Nephron (organoid): ENCODE data around the gene NT5DC2.

ENCODE experiments used
- H3K27ac Mint-ChIP-seq, 3 experiments: 2 replicates each; pipeline ENCODE4 v1.8.0; 2020; ENCODE audit warnings: mixed read lengths in 3 of 3, mild to moderate bottlenecking in 2 of 3, moderate library complexity in 1 of 3
- H3K27me3 Mint-ChIP-seq: 2 replicates; pipeline ENCODE4 v1.8.0; 2021; ENCODE audit warnings: low read depth, mild to moderate bottlenecking, moderate library complexity, mixed read lengths
- H3K36me3 Mint-ChIP-seq: 2 replicates; pipeline ENCODE4 v1.8.0; 2020; ENCODE audit warnings: low read depth, mixed read lengths
- H3K4me1 Mint-ChIP-seq: 2 replicates; pipeline ENCODE4 v1.8.0; 2020; ENCODE audit warnings: mixed read lengths
- H3K4me3 Mint-ChIP-seq, 3 experiments: 2 replicates each; pipeline ENCODE4 v1.8.0; 2020; ENCODE audit warnings: mild to moderate bottlenecking in 3 of 3, mixed read lengths in 3 of 3, moderate library complexity in 2 of 3
- H3K9me3 Mint-ChIP-seq: 2 replicates; pipeline ENCODE4 v1.8.0; 2020; ENCODE audit warnings: mixed read lengths
- CTCF ChIP-seq, 3 experiments: fragments of 200-600 bp; sonication (generic); IDR thresholded peaks; one replicate each; pipeline ENCODE4 v1.5.0; 2021; ENCODE audit warnings: antibody characterized with exemption in 3 of 3; ENCODE audit not compliant: unreplicated experiment in 3 of 3

Gene NT5DC2

GRCh38 chr3:52524258-52524751, 9.4 kb downstream of the NT5DC2 start:
- Mint-ChIP-seq H3K36me3 (peaks cover 37% of the 10 kb centered on the region), H3K27ac (no peak overlapping the region), H3K9me3 (no peaks in the 10 kb centered on the region), H3K4me1 (peaks cover 14% of the 10 kb centered on the region), H3K27me3 (peaks cover under 1% of the 10 kb centered on the region), H3K4me3 (no peak overlapping the region)
- no peak for TF ChIP-seq CTCF (IDR thresholded peaks at IDR 0.05; ENCODE audit: unreplicated experiment in 3 of 3)

GRCh38 chr3:52523386-52524257, 10.0 kb downstream of the NT5DC2 start:
- no peak for TF ChIP-seq CTCF (IDR thresholded peaks at IDR 0.05; ENCODE audit: unreplicated experiment in 3 of 3)
- Mint-ChIP-seq H3K9me3 (no peaks in the 10 kb centered on the region), H3K27ac (no peak overlapping the region), H3K27me3 (no peaks in the 10 kb centered on the region), H3K4me1 (peaks cover 14% of the 10 kb centered on the region), H3K36me3 (peaks cover 33% of the 10 kb centered on the region), H3K4me3 (no peak overlapping the region)

GRCh38 chr3:52522651-52523251, 10.9 kb downstream of the NT5DC2 start:
- H3K4me3 Mint-ChIP-seq, result no peak overlapping the region
- no peaks in the 10 kb centered on the region for H3K9me3 Mint-ChIP-seq
- H3K4me1 Mint-ChIP-seq, result peaks cover 14% of the 10 kb centered on the region
- peaks cover 29% of the 10 kb centered on the region for H3K36me3 Mint-ChIP-seq
- H3K27ac Mint-ChIP-seq, result no peak overlapping the region
- TF ChIP-seq CTCF (IDR thresholded peaks at IDR 0.05; ENCODE audit: unreplicated experiment in 3 of 3), result no peak
- H3K27me3 Mint-ChIP-seq, result no peaks in the 10 kb centered on the region

- H3K36me3 Mint-ChIP-seq, result peaks cover 23% of the 10 kb centered on the region
- H3K9me3 Mint-ChIP-seq, result no peaks in the 10 kb centered on the region
- H3K27ac Mint-ChIP-seq, result no peak overlapping the region
- H3K4me1 Mint-ChIP-seq, result peaks cover 14% of the 10 kb centered on the region
- TF ChIP-seq CTCF (IDR thresholded peaks at IDR 0.05; ENCODE audit: unreplicated experiment in 3 of 3), result no peak
- no peaks in the 10 kb centered on the region for H3K27me3 Mint-ChIP-seq
- no peak overlapping the region for H3K4me3 Mint-ChIP-seq
These were observed 11.6 kb downstream of the NT5DC2 start for GRCh38 chr3:52521881-52522650.

GRCh38 chr3:52521488-52521824, 12.2 kb downstream of the NT5DC2 start:
- no peak overlapping the region for H3K27ac Mint-ChIP-seq
- TF ChIP-seq CTCF (IDR thresholded peaks at IDR 0.05; ENCODE audit: unreplicated experiment in 3 of 3), result no peak
- no peak overlapping the region for H3K4me3 Mint-ChIP-seq
- H3K4me1 Mint-ChIP-seq, result peaks cover 12% of the 10 kb centered on the region
- H3K36me3 Mint-ChIP-seq, result peaks cover 21% of the 10 kb centered on the region
- no peaks in the 10 kb centered on the region for H3K9me3 Mint-ChIP-seq
- no peaks in the 10 kb centered on the region for H3K27me3 Mint-ChIP-seq
